Left ventricle myocardium superior (tissue), 1 donor: ENCODE data around the gene RNF13. TPM values are rescaled to one million over a fixed set of nuclear protein-coding genes. Genes with fewer than 3 reads are reported as not detected.

ENCODE experiments used
- total RNA-seq: library from RNA; stranded (reverse); fragmentation: NEBNext Ultra II Directional; extraction: Animal tissue kit (Norgen Biotek cat#: 25700); gene quantifications from one replicate; pipeline ENCODE4 v1.2.1, GENCODE V29; 2021
- donor health status: DM: no; HTN: yes; CAD: no; lungs with severe emphysema.

The RNF13 gene
- total RNA-seq, 1 donor from 2014 or later = 51.2 TPM

Other genes with a start within 250 kb of the RNF13 start
- 40.0 TPM for gene WWTR1, start 155.2 kb upstream of the RNF13 start, total RNA-seq
- 16.8 TPM for gene COMMD2, start 60.7 kb upstream of the RNF13 start, total RNA-seq
- not detected for gene ANKUB1, start 20.7 kb upstream of the RNF13 start, total RNA-seq
- 71.8 TPM for gene PFN2, start 157.7 kb downstream of the RNF13 start, total RNA-seq